Measurements from ENCODE around the gene MTERF4.

GRCh38 chr2:241147336-241147735 is 45.2 kb upstream of the MTERF4 start:
- no peak for TF ChIP-seq CTCF (IDR thresholded peaks at IDR 0.05; ENCODE audit: low read depth, low read length)
- no peak for TF ChIP-seq EZH2phosphoT487 (IDR thresholded peaks at IDR 0.05; ENCODE audit: low read depth)

Data from OCI-LY3 (cell line).